Heart left ventricle (tissue), 16 donors: Measurements from ENCODE around the gene KRT71. TPM values are rescaled to one million over a fixed set of nuclear protein-coding genes. Genes with fewer than 3 reads are reported as not detected.

Experiments
- ATAC-seq, 4 donors: fragments of 200-7000 bp; cut with Tn5 transposase; one replicate each; pipeline ENCODE4 v1.9.1; 2020 to 2022; ENCODE audit warnings: moderate library complexity in 4 of 4, mild to moderate bottlenecking in 3 of 4, moderate number of reproducible peaks in 1 of 4
- DNase-seq, 5 donors: peaks; one replicate each; pipeline ENCODE4 v3.0.0-alpha.2; 2020
- H3K27ac ChIP-seq, 12 donors: fragments of 200-600 bp; sonication (generic) in 4 of 12; one replicate each; pipeline versions ENCODE4 v1.5.0 to v1.8.0; 2016 to 2022; ENCODE audit warnings: mild to moderate bottlenecking in 2 of 12
- H3K27me3 ChIP-seq, 9 donors: fragments of 200-600 bp; sonication (generic) in 2 of 9; one replicate each; pipeline versions ENCODE4 v1.5.1 to v1.8.0; 2016 to 2022; ENCODE audit warnings: mild to moderate bottlenecking in 3 of 9
- H3K36me3 ChIP-seq, 9 donors: fragments of 200-600 bp; sonication (generic) in 2 of 9; one replicate each; pipeline versions ENCODE4 v1.5.0 to v1.8.0; 2018 to 2022; ENCODE audit warnings: mild to moderate bottlenecking in 2 of 9
- H3K4me1 ChIP-seq, 12 donors: fragments of 200-600 bp; sonication (generic) in 4 of 12; one replicate each; pipeline versions ENCODE4 v1.5.0 to v1.8.0; 2016 to 2022; ENCODE audit warnings: mild to moderate bottlenecking in 3 of 12
- H3K4me3 ChIP-seq, 12 donors: fragments of 200-600 bp; sonication (generic) in 4 of 12; one replicate each; pipeline versions ENCODE4 v1.5.0 to v1.8.0; 2017 to 2022; ENCODE audit warnings: mild to moderate bottlenecking in 9 of 12, moderate library complexity in 4 of 12
- H3K9me3 ChIP-seq, 12 donors: fragments of 200-600 bp; sonication (generic) in 4 of 12; one replicate each; pipeline versions ENCODE4 v1.5.0 to v1.8.0; 2016 to 2022; ENCODE audit warnings: mild to moderate bottlenecking in 1 of 12
- POLR2A ChIP-seq, 2 donors: fragments of 450-650 bp; IDR thresholded peaks; one replicate each; pipeline ENCODE4 v1.6.1; 2017; ENCODE audit warnings: antibody characterized with exemption in 2 of 2, mild to moderate bottlenecking in 2 of 2, moderate library complexity in 2 of 2
- WGBS, 4 donors: extraction: QIAGEN DNeasy Blood & Tissue Kit in 2 of 4; methylation state at CpG; one replicate each; pipeline versions ENCODE4 v1.1.5 to v1.1.7; 2013 to 2018; 5-methylcytosine and 5-hydroxymethylcytosine counted together
- intact Hi-C, 10 donors: fragments of 100-400 bp; cut with DNase I; formaldehyde crosslinking; loops; one replicate each; pipeline versions ENCODE4 v1.11.1 to v1.14.2; 2022
- polyA plus RNA-seq, 2 donors: library from polyadenylated mRNA; stranded (reverse); fragments of 200-250 nt; gene quantifications; one replicate each; pipeline ENCODE4 v1.2.3, GENCODE V29; 2013
- total RNA-seq, 9 donors: library from RNA; depleted of rRNA in 2 of 9; stranded (reverse); fragments of >200 nt in 2 of 9; fragmentation: NEBNext Ultra II Directional in 3 of 9; extraction: Animal tissue kit (Norgen Biotek cat#: 25700) in 3 of 9; gene quantifications; one replicate each; pipeline versions ENCODE4 v1.1.0 to v1.2.4, GENCODE V29; 2016 to 2023
- TF ChIP-seq, protein P1 (sequence below), 12 donors: fragments of 200-600 bp; sonication (generic) in 4 of 12; IDR thresholded peaks; one replicate each; pipeline versions ENCODE4 v1.5.0 to v1.8.0; 2018 to 2022; ENCODE audit warnings: antibody characterized with exemption in 12 of 12, mild to moderate bottlenecking in 5 of 12
- donor health status: ischemic (EF 13 %, LVEDD 7.1; RV severe dilation, severe dysfunction).
- donor health status: healthy with polysubstance abuse.
- donor health status: DM: no; HTN: yes; CAD: no.
- donor health status: DM: no; HTN: no; CAD: no.
- donor health status: ischemic (EF 25% LVEDD 6.9; RV normal size, moderate dysfunction).
- donor health status: ischemic (EF 25% LVEDD 5.7; RV mildly dilated, moderate dysfunction).
- donor health status: healthy.
- donor health status: DM: yes; HTN: yes; CAD: no.
- donor health status: ischemic (EF 35%, LVEDD 5.7; RV mildly dilated, moderate dysfunction).
- donor health status: nonischemic (EF 11% LVEDD 7.7; RV severe dilation, severe dysfunction).
- donor health status: DM: yes; HTN: yes; CAD: no.
- donor health status: PGD.
- donor health status: ischemic (EF 29% LVEDD 5.4; RV normal size, mild dysfunction).
- donor health status: nonischemic (EF 23%, LVEDD 6.1; RV moderate dilation, normal function).

KRT71 gene
- total and polyA plus RNA-seq, 11 donors = not detected

DNA sequence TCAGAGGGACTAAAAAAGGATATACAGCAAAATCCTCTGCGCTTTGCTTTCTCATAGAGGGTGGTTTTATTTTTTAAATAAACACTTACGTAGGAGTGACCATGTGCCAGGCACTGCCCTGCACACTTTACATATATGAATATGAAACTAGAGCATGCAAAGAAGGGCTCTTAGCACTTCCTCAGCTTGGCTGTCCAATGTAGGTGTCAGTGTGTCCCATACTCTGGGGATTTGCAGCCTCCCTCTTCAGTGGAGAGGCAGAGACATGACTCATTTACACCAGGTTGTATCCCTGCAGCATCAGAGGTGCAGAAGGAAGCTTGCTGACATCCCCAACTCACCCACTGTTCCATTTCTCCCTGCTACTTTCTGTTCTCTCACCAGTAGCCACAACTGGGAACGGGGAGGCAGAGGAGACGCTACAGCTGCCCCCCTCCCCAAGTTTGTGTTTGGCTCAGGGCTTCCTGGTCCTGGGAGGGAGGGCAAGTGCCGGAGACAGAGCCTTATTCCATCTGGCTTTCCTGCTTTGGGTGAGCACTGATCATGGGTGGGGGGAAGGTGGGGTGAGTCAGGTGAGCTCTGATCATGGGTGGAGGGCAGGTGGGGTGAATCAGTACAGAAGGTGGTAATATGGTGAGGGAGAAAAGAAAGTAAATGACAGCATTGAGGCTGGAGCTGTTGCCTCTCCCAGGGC, 27.9 kb downstream of the KRT71 start:
- TF ChIP-seq POLR2A (IDR thresholded peaks at IDR 0.05) = no peak
- TF ChIP-seq, protein P1, sequence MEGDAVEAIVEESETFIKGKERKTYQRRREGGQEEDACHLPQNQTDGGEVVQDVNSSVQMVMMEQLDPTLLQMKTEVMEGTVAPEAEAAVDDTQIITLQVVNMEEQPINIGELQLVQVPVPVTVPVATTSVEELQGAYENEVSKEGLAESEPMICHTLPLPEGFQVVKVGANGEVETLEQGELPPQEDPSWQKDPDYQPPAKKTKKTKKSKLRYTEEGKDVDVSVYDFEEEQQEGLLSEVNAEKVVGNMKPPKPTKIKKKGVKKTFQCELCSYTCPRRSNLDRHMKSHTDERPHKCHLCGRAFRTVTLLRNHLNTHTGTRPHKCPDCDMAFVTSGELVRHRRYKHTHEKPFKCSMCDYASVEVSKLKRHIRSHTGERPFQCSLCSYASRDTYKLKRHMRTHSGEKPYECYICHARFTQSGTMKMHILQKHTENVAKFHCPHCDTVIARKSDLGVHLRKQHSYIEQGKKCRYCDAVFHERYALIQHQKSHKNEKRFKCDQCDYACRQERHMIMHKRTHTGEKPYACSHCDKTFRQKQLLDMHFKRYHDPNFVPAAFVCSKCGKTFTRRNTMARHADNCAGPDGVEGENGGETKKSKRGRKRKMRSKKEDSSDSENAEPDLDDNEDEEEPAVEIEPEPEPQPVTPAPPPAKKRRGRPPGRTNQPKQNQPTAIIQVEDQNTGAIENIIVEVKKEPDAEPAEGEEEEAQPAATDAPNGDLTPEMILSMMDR (IDR thresholded peaks at IDR 0.05) = no peak

DNA sequence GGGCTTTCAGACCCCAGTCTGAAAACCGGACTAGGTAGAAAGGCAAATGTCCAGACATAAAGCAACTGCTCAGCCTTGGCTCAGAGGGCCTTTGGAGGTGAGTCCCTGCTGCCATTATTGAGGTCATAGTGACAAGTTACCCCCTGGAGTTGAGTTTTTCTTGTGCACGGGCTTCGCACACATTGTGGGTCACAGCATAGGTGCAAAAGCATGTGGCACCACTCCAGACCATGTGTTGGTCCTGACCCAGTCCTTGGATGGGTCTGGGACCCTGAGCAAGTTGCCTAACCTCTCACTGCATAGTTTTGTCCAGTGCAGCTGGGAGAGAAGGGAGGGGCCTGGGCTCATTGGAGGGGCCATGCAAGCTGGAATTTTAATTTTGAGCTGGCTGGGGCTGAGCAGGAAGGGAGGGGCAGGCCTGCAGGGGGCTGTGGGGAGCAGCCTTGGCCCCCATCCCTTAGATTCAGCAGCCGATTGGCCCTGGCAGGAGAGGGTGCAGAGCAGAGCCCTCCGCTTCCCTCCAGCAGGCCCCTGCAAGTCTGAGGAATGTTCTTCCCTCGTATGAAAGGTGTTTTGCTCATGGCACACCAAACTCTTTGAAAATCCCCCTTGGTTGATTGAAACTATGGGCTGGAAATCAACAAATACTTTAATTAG, 28.6 kb downstream of the KRT71 start:
- DNase-seq = no peak
- Histone ChIP-seq H3K9me3 (no peaks in the 10 kb centered on the region), H3K27me3 (no peaks in the 10 kb centered on the region), H3K4me1 (no peaks in the 10 kb centered on the region), H3K27ac (no peak overlapping the region), H3K36me3 (no peaks in the 10 kb centered on the region), H3K4me3 (no peak overlapping the region)
- no peak for ATAC-seq
- intact Hi-C loops = no loop called here
- no peak for TF ChIP-seq POLR2A (IDR thresholded peaks at IDR 0.05)
- TF ChIP-seq, protein P1 (IDR thresholded peaks at IDR 0.05) = no peak
- 67 to 81% (median 77%) methylated on average over 3 to 6 of the region's 6 CpGs for WGBS, 4 donors

More for the DNA sequence above, 27.9 kb downstream of the KRT71 start:
- Histone ChIP-seq H3K4me3 (no peak overlapping the region), H3K4me1 (no peaks in the 10 kb centered on the region), H3K27ac (no peak overlapping the region), H3K36me3 (no peaks in the 10 kb centered on the region), H3K27me3 (no peaks in the 10 kb centered on the region), H3K9me3 (no peaks in the 10 kb centered on the region)
- DNase-seq = no peak
- 81 to 90% (median 86%) methylated on average over 5 of the region's 5 CpGs for WGBS, 4 donors
- intact Hi-C loops = no loop called here
- no peak for ATAC-seq

DNA sequence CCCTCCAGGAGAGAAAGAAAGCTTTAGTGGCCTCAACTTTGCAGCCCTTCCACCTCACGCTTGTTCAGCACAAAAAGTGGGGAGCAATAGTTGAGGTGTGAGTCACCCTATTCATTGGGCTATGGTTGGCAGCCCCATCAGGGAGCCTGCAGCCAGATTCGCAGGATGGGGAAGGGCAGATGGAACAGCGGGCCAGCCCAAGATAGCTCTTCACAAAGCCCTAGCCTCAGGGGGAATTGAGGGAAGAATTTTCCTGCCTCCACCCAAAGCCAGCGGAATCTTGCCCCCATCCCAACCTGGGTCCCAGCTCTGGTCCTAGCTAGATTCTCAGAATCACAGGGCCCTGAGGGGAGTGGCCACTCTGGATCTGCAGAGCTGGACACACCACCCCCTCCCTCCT, 29.1 kb downstream of the KRT71 start:
- TF ChIP-seq, protein P1 (IDR thresholded peaks at IDR 0.05) = no peak
- TF ChIP-seq POLR2A (IDR thresholded peaks at IDR 0.05) = no peak
- 79 to 95% (median 85%) methylated on average over 4 of the region's 4 CpGs for WGBS, 4 donors
- Histone ChIP-seq H3K4me3 (no peak overlapping the region), H3K4me1 (no peaks in the 10 kb centered on the region), H3K9me3 (no peaks in the 10 kb centered on the region), H3K27ac (no peak overlapping the region), H3K27me3 (no peaks in the 10 kb centered on the region), H3K36me3 (no peaks in the 10 kb centered on the region)
- no peak for ATAC-seq
- DNase-seq = no peak
- intact Hi-C loops = no loop called here

DNA sequence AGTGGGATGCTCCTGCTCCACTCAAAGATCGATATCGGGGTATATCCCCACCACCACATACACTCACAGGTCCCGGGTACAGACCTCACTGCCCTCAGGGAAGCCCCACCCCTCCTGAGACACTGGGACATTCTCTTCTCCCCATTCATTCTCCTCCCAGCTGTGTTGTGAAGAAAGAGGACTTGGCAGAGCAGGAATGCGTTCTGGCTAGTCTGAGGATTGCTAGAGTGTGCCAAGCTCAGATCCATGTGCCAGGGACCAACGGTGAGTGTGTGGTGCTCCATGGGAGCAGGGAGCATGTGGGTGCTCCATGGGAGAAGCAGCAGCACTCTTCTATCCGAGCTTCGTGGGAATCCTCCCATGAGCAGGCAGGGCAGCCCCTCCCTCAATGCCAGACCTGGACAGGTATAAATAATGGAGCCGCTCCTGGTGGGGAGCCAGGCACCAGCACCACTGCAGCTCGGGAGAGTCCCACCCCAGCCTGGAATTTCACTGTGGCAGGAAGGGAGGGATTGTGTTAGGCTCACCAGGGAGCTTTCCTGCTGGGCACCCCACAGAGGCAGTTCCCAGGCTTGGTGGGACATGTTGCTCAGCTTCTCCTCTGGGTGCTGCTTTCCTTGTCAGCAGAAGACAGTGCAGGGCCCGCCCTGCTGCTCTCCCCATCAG, 30.5 kb downstream of the KRT71 start:
- peak in 2 of 4 donors; percentile 27 to 41 for ATAC-seq
- TF ChIP-seq, protein P1 (IDR thresholded peaks at IDR 0.05) = no peak
- TF ChIP-seq POLR2A (IDR thresholded peaks at IDR 0.05) = no peak
- DNase-seq = no peak
- Histone ChIP-seq H3K27ac (no peak overlapping the region), H3K27me3 (no peaks in the 10 kb centered on the region), H3K4me1 (no peaks in the 10 kb centered on the region), H3K9me3 (no peaks in the 10 kb centered on the region), H3K36me3 (no peaks in the 10 kb centered on the region), H3K4me3 (no peak overlapping the region)
- intact Hi-C loops = no loop called here
- WGBS, 4 donors = 55 to 72% (median 61%) methylated on average over 8 to 10 of the region's 10 CpGs
